ENCODE data around the gene KCNAB2. TPM values are rescaled to one million over a fixed set of nuclear protein-coding genes. Genes with fewer than 3 reads are reported as not detected.

Gene KCNAB2
- total RNA-seq, 1 donor from 2014 or later, result 2.2 TPM

GRCh38 chr1:6019166-6019845, 26.4 kb upstream of the KCNAB2 start:
- no peak overlapping the region for H3K4me3 Mint-ChIP-seq
- no peak for DNase-seq (ENCODE audit: low spot score)
- H3K27me3 Mint-ChIP-seq (ENCODE audit: insufficient read depth, low read depth), result peaks cover 9% of the 10 kb centered on the region
- H3K9me3 ChIP-seq (ENCODE audit: low read depth), result no peaks in the 10 kb centered on the region
- peaks cover 2% of the 10 kb centered on the region for H3K4me1 Mint-ChIP-seq
- H4K20me1 ChIP-seq (ENCODE audit: low read depth), result no peaks in the 10 kb centered on the region
- H3K36me3 ChIP-seq, result no peaks in the 10 kb centered on the region
- H3K27ac Mint-ChIP-seq, result no peak overlapping the region
- H3K36me3 Mint-ChIP-seq, result no peaks in the 10 kb centered on the region
- no peak overlapping the region for H3K9ac ChIP-seq
- no peaks in the 10 kb centered on the region for H3K27me3 ChIP-seq
- H3K4me2 ChIP-seq, result no peak overlapping the region
- no peaks in the 10 kb centered on the region for H3K79me2 ChIP-seq (ENCODE audit: low read depth)
- no peak overlapping the region for H3K4me3 ChIP-seq
- TF ChIP-seq EZH2 (IDR thresholded peaks at IDR 0.05) (no peak), CTCF (IDR thresholded peaks at IDR 0.05) (no peak), EZH2phosphoT487 (IDR thresholded peaks at IDR 0.05) (no peak)
- no peak overlapping the region for H3K27ac ChIP-seq
- no peaks in the 10 kb centered on the region for H3F3A ChIP-seq (ENCODE audit: low read depth)
- no peaks in the 10 kb centered on the region for H3K4me1 ChIP-seq
- no peaks in the 10 kb centered on the region for H3K9me3 Mint-ChIP-seq
- no peak overlapping the region for H2AFZ ChIP-seq (replicated peaks)

GRCh38 chr1:6022193-6022592, 23.5 kb upstream of the KCNAB2 start:
- Histone ChIP-seq H3K36me3 (no peaks in the 10 kb centered on the region), H3K4me3 (no peak overlapping the region), H4K20me1 (ENCODE audit: low read depth) (no peaks in the 10 kb centered on the region), H3K4me2 (no peak overlapping the region), H3K9me3 (ENCODE audit: low read depth) (no peaks in the 10 kb centered on the region), H3K79me2 (ENCODE audit: low read depth) (no peaks in the 10 kb centered on the region), H3K27me3 (no peaks in the 10 kb centered on the region), H3K9ac (no peak overlapping the region), H3F3A (ENCODE audit: low read depth) (no peaks in the 10 kb centered on the region), H3K27ac (no peak overlapping the region), H2AFZ (replicated peaks) (no peak overlapping the region), H3K4me1 (peaks cover 12% of the 10 kb centered on the region)
- no peak for TF ChIP-seq EZH2 (IDR thresholded peaks at IDR 0.05)
- TF ChIP-seq EZH2phosphoT487 (IDR thresholded peaks at IDR 0.05), result no peak
- TF ChIP-seq CTCF (IDR thresholded peaks at IDR 0.05), result no peak
- H3K27ac Mint-ChIP-seq, result no peak overlapping the region
- H3K9me3 Mint-ChIP-seq, result no peaks in the 10 kb centered on the region
- no peak for DNase-seq (ENCODE audit: low spot score)
- H3K4me3 Mint-ChIP-seq, result no peak overlapping the region
- peaks cover 2% of the 10 kb centered on the region for H3K4me1 Mint-ChIP-seq
- no peaks in the 10 kb centered on the region for H3K36me3 Mint-ChIP-seq
- H3K27me3 Mint-ChIP-seq (ENCODE audit: insufficient read depth, low read depth), result peaks cover 6% of the 10 kb centered on the region

GRCh38 chr1:6023346-6023745, 22.3 kb upstream of the KCNAB2 start:
- Mint-ChIP-seq H3K27me3 (ENCODE audit: insufficient read depth, low read depth) (peaks cover 6% of the 10 kb centered on the region), H3K27ac (no peak overlapping the region), H3K4me3 (no peak overlapping the region), H3K9me3 (no peaks in the 10 kb centered on the region), H3K4me1 (peaks cover 2% of the 10 kb centered on the region), H3K36me3 (no peaks in the 10 kb centered on the region)
- Histone ChIP-seq H3K4me1 (peaks cover 12% of the 10 kb centered on the region), H3K4me2 (no peak overlapping the region), H3K27me3 (no peaks in the 10 kb centered on the region), H3K4me3 (no peak overlapping the region), H3K27ac (no peak overlapping the region), H3K79me2 (ENCODE audit: low read depth) (no peaks in the 10 kb centered on the region), H3K9ac (no peak overlapping the region), H3K9me3 (ENCODE audit: low read depth) (no peaks in the 10 kb centered on the region), H2AFZ (replicated peaks) (no peak overlapping the region), H3K36me3 (no peaks in the 10 kb centered on the region), H3F3A (ENCODE audit: low read depth) (no peaks in the 10 kb centered on the region), H4K20me1 (ENCODE audit: low read depth) (no peaks in the 10 kb centered on the region)
- no peak for DNase-seq (ENCODE audit: low spot score)
- TF ChIP-seq EZH2phosphoT487 (IDR thresholded peaks at IDR 0.05), result no peak
- no peak for TF ChIP-seq EZH2 (IDR thresholded peaks at IDR 0.05)
- TF ChIP-seq CTCF (IDR thresholded peaks at IDR 0.05), result no peak
